GM23248 (cell line): Measurements from ENCODE around the gene ESPNL. TPM values are rescaled to one million over a fixed set of nuclear protein-coding genes. Genes with fewer than 3 reads are reported as not detected.

Experiments used
- DNase-seq: peaks from one replicate; pipeline ENCODE4 v3.0.0-alpha.2; 2015
- H2AFZ ChIP-seq: fragments of 200-600 bp; sonication (generic); 2 replicates; pipeline ENCODE4 v1.6.1; 2016; ENCODE audit warnings: antibody characterized with exemption
- H3F3A ChIP-seq: fragments of 200-600 bp; sonication (generic); 2 replicates; pipeline ENCODE4 v1.6.1; 2016; ENCODE audit warnings: mild to moderate bottlenecking, antibody characterized with exemption, mixed run types; ENCODE audit not compliant: insufficient read depth
- H3K27ac ChIP-seq: fragments of 200-600 bp; sonication (generic); 2 replicates; pipeline ENCODE4 v1.5.1; 2016; ENCODE audit warnings: mild to moderate bottlenecking
- H3K27me3 ChIP-seq: fragments of 200-600 bp; sonication (generic); replicated peaks from 2 replicates; pipeline ENCODE4 v1.6.1; 2016; ENCODE audit warnings: mild to moderate bottlenecking; ENCODE audit not compliant: insufficient read depth
- H3K36me3 ChIP-seq: fragments of 200-600 bp; sonication (generic); 2 replicates; pipeline ENCODE4 v1.6.1; 2016; ENCODE audit warnings: low read depth, mild to moderate bottlenecking
- H3K4me1 ChIP-seq: fragments of 200-600 bp; sonication (generic); 2 replicates; pipeline ENCODE4 v1.6.1; 2016; ENCODE audit warnings: mild to moderate bottlenecking; ENCODE audit not compliant: insufficient read depth
- H3K4me2 ChIP-seq: fragments of 200-600 bp; sonication (generic); one replicate; pipeline ENCODE4 v1.6.1; 2016; ENCODE audit warnings: mild to moderate bottlenecking; ENCODE audit not compliant: unreplicated experiment
- H3K4me3 ChIP-seq: fragments of 200-600 bp; sonication (generic); 2 replicates; pipeline ENCODE4 v1.5.1; 2016; ENCODE audit warnings: mild to moderate bottlenecking
- H3K79me2 ChIP-seq: fragments of 200-600 bp; sonication (generic); 2 replicates; pipeline ENCODE4 v1.6.1; 2016; ENCODE audit warnings: mild to moderate bottlenecking; ENCODE audit not compliant: insufficient read depth
- H3K9ac ChIP-seq: fragments of 200-600 bp; sonication (generic); 2 replicates; pipeline ENCODE4 v1.6.1; 2016; ENCODE audit warnings: mild to moderate bottlenecking
- H3K9me2 ChIP-seq: fragments of 200-600 bp; sonication (generic); 2 replicates; pipeline ENCODE4 v1.6.1; 2016; ENCODE audit warnings: mixed run types, mild to moderate bottlenecking, moderate library complexity; ENCODE audit not compliant: insufficient read depth
- H3K9me3 ChIP-seq: fragments of 200-600 bp; sonication (generic); one replicate; pipeline ENCODE4 v1.6.1; 2017; ENCODE audit warnings: low read depth
- H4K20me1 ChIP-seq: fragments of 200-600 bp; sonication (generic); 2 replicates; pipeline ENCODE4 v1.6.0; 2016; ENCODE audit not compliant: insufficient read depth
- EZH2 ChIP-seq: fragments of 200-600 bp; sonication (generic); IDR thresholded peaks from 2 replicates; pipeline ENCODE4 v1.6.1; 2018; ENCODE audit warnings: antibody characterized with exemption, mild to moderate bottlenecking; ENCODE audit not compliant: insufficient read depth, poor library complexity, severe bottlenecking
- EZH2phosphoT487 ChIP-seq: fragments of 200-600 bp; sonication (generic); IDR thresholded peaks from 2 replicates; pipeline ENCODE4 v1.6.1; 2018; ENCODE audit warnings: antibody characterized with exemption, moderate library complexity, mild to moderate bottlenecking, low read depth; ENCODE audit not compliant: insufficient read depth
- WGBS, 2 experiments: methylation state at CpG; one replicate each; pipeline ENCODE4 v1.1.6; 2015 to 2017; ENCODE audit warnings: low lambda C conversion rate in 2 of 2, low coverage in 1 of 2; ENCODE audit errors: missing lambda C conversion rate in 2 of 2; 5-methylcytosine and 5-hydroxymethylcytosine counted together
- in situ Hi-C: fragments of 300-500 bp; cut with MboI; formaldehyde crosslinking; loops from 2 replicates; pipeline ENCODE4 v1.15.0; 2020
- polyA plus RNA-seq: library from polyadenylated mRNA; unstranded; fragments of >200 nt; fragmentation: Nextera tagmentation; extraction: Ambion mirVana; gene quantifications from 2 replicates; pipeline ENCODE4 v1.2.1, GENCODE V29; 2016
- total RNA-seq: library from RNA; depleted of rRNA; stranded (reverse); fragments of >200 nt; shearing (Covaris generic); gene quantifications from 2 replicates; pipeline ENCODE4 v1.2.3, GENCODE V29; 2014

Gene ESPNL
- total and polyA plus RNA-seq, 2 experiments from 2014 or later = 0.60 to 1.4 TPM

- Histone ChIP-seq H3K27ac (no peak overlapping the region), H3K27me3 (no peaks in the 10 kb centered on the region), H3K36me3 (no peaks in the 10 kb centered on the region; the same call in 1 of the 2 replicates), H3K79me2 (no peaks in the 10 kb centered on the region), H2AFZ (no peak overlapping the region), H3F3A (no peaks in the 10 kb centered on the region), H3K4me1 (no peaks in the 10 kb centered on the region), H4K20me1 (no peaks in the 10 kb centered on the region), H3K9me3 (no peaks in the 10 kb centered on the region), H3K4me2 (no peak overlapping the region), H3K4me3 (no peak overlapping the region), H3K9ac (no peak overlapping the region), H3K9me2 (no peaks in the 10 kb centered on the region)
- TF ChIP-seq EZH2 (no peak), EZH2phosphoT487 (no peak)
- WGBS, 2 experiments = 92% methylated on average over 12 to 17 of the region's 17 CpGs
- in situ Hi-C loops = no loop called here
- no peak for DNase-seq
These were observed 18.0 kb upstream of the ESPNL start for GRCh38 chr2:238082151-238082550.

GRCh38 chr2:238082827-238083226 is 17.3 kb upstream of the ESPNL start:
- H3K9ac ChIP-seq = no peak overlapping the region
- no peak overlapping the region for H3K27ac ChIP-seq
- H3F3A ChIP-seq = no peaks in the 10 kb centered on the region
- no peak overlapping the region for H3K4me2 ChIP-seq
- H3K4me1 ChIP-seq = no peaks in the 10 kb centered on the region
- no peak overlapping the region for H2AFZ ChIP-seq
- H3K4me3 ChIP-seq = no peak overlapping the region
- no peaks in the 10 kb centered on the region for H4K20me1 ChIP-seq
- H3K79me2 ChIP-seq = no peaks in the 10 kb centered on the region
- in situ Hi-C loops = no loop called here
- H3K9me3 ChIP-seq = no peaks in the 10 kb centered on the region
- TF ChIP-seq EZH2 (no peak), EZH2phosphoT487 (no peak)
- H3K36me3 ChIP-seq = no peaks in the 10 kb centered on the region; the same call in 1 of the 2 replicates
- 80 to 86% methylated on average over 7 of the region's 7 CpGs for WGBS, 2 experiments
- no peaks in the 10 kb centered on the region for H3K9me2 ChIP-seq
- no peak for DNase-seq
- no peaks in the 10 kb centered on the region for H3K27me3 ChIP-seq

DNA sequence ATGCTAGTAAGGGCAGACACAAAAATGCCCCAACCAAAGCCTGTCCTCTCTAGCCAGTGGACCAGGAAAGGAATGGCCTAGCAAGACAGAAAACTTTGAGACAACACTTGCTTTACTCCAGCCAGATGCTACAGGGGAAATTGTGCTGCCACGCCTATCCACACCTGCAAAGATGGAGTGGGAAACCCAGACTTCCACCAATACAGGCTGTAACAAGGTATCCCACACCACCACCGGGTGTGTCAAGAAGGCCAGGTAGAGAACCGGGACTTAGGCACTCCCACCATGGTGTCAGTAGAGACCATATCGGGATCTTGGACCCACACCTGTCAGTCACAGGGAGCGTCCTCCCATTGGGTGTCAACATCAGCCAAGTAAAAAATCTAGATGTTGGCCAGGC is 16.2 kb upstream of the ESPNL start:
- no peak overlapping the region for H3K4me2 ChIP-seq
- in situ Hi-C loops = no loop called here
- H3K27ac ChIP-seq = no peak overlapping the region
- no peaks in the 10 kb centered on the region for H3K79me2 ChIP-seq
- no peaks in the 10 kb centered on the region for H3K4me1 ChIP-seq
- H3K4me3 ChIP-seq = no peak overlapping the region
- WGBS, 2 experiments = 79% methylated on average over 5 of the region's 5 CpGs
- H3K27me3 ChIP-seq = no peaks in the 10 kb centered on the region
- no peaks in the 10 kb centered on the region; the same call in 1 of the 2 replicates for H3K36me3 ChIP-seq
- H2AFZ ChIP-seq = no peak overlapping the region
- no peak for DNase-seq
- TF ChIP-seq EZH2 (no peak), EZH2phosphoT487 (no peak)
- H3F3A ChIP-seq = no peaks in the 10 kb centered on the region
- no peak overlapping the region for H3K9ac ChIP-seq
- H4K20me1 ChIP-seq = no peaks in the 10 kb centered on the region
- H3K9me3 ChIP-seq = no peaks in the 10 kb centered on the region
- no peaks in the 10 kb centered on the region for H3K9me2 ChIP-seq

- no peak for DNase-seq
- 87 to 88% methylated on average over 7 of the region's 7 CpGs for WGBS, 2 experiments
- Histone ChIP-seq H3K79me2 (no peaks in the 10 kb centered on the region), H4K20me1 (no peaks in the 10 kb centered on the region), H3K27ac (no peak overlapping the region), H3K27me3 (no peaks in the 10 kb centered on the region), H3K9me3 (no peaks in the 10 kb centered on the region), H3K4me3 (no peak overlapping the region), H3K36me3 (no peaks in the 10 kb centered on the region; the same call in 1 of the 2 replicates), H3K4me1 (no peaks in the 10 kb centered on the region), H3K9ac (no peak overlapping the region), H3F3A (no peaks in the 10 kb centered on the region), H2AFZ (no peak overlapping the region), H3K4me2 (no peak overlapping the region), H3K9me2 (no peaks in the 10 kb centered on the region)
- TF ChIP-seq EZH2phosphoT487 (no peak), EZH2 (no peak)
- in situ Hi-C loops = no loop called here
These were observed 15.4 kb upstream of the ESPNL start for GRCh38 chr2:238084761-238085160.

GRCh38 chr2:238085899-238086298 is 14.2 kb upstream of the ESPNL start:
- Histone ChIP-seq H3K9me2 (no peaks in the 10 kb centered on the region), H3K36me3 (no peaks in the 10 kb centered on the region), H3K4me3 (no peak overlapping the region), H4K20me1 (no peaks in the 10 kb centered on the region), H3K9ac (no peak overlapping the region), H3K9me3 (no peaks in the 10 kb centered on the region), H3K27ac (no peak overlapping the region), H3F3A (no peaks in the 10 kb centered on the region), H3K79me2 (no peaks in the 10 kb centered on the region), H3K4me1 (no peaks in the 10 kb centered on the region), H3K27me3 (no peaks in the 10 kb centered on the region), H2AFZ (no peak overlapping the region), H3K4me2 (no peak overlapping the region)
- no peak for DNase-seq
- WGBS, 2 experiments = 95 to 99% methylated on average over 3 of the region's 3 CpGs
- in situ Hi-C loops = no loop called here
- TF ChIP-seq EZH2phosphoT487 = no peak
- no peak for TF ChIP-seq EZH2
